Measurements from ENCODE around the gene AKAP13.
"Not testable (repeated sequence)": the region's sequence is repeated elsewhere in the genome, so short reads cannot be mapped to it uniquely, and the experiment has no call there.

Gene AKAP13

GRCh38 chr15:85625166-85625830 is 244.9 kb downstream of the AKAP13 start:
- ATAC-seq (peak; percentile 8), DNase-seq (no peak)

DNA sequence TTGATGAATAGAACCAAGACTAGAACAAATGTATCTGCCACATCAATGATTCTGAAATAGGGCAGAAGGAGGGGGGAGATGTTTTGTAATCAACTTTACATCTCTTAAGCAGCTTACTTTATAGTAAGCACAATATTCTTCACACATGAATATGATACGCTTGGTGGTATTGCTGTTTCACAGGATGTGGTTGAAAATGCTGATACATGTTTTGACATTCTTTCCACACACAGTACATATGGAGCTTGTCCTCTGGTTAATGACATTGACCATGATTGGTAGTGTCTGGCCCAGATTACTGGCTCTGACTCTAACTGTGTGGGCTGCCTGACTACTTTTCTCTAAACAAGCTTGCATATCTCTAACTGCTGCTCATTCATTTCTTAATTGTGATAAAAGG is 245.5 kb downstream of the AKAP13 start:
- DNase-seq, result no peak
- peak; percentile 91 for ATAC-seq

DNA sequence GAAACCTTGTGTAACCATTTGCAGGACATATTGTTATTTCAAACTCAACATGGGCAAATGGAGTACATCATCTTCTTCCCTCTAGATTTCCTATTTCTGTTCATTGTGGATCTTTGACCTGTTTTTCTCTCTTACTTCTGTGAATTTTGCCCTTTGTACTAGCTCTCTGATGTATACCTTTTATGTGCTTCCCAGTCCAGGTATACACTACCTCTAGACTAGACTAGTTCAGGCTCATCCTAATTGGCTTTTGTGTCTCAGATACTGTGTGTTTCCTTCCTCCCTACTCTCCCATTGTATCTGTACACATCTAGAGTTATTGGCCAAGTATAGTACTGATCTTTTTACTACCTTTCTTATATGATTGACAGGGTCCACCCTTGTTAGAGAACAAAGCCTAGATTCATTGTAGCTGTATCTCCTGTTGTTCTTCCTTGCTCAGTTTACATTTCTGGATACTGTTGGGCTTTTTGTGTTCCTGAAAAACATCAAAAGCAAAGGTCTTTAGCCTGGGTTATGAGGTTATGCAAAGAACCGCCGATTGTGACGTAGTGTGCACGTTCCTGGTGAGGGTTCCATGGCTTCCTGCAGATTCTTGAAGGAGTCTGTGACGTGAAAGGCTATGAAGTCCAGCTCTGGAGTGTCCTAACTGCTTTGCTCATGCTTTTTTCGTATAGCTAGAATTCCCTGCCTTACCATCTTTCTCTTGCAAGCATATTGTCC is 247.0 kb downstream of the AKAP13 start:
- ATAC-seq, result no peak
- DNase-seq, result no peak

- DNase-seq, result no peak
- ATAC-seq, result no peak
Measured at GRCh38 chr15:85630311-85630710, 249.9 kb downstream of the AKAP13 start.

GRCh38 chr15:85631018-85631417 is 250.6 kb downstream of the AKAP13 start:
- no peak for ATAC-seq
- no peak for DNase-seq

DNA sequence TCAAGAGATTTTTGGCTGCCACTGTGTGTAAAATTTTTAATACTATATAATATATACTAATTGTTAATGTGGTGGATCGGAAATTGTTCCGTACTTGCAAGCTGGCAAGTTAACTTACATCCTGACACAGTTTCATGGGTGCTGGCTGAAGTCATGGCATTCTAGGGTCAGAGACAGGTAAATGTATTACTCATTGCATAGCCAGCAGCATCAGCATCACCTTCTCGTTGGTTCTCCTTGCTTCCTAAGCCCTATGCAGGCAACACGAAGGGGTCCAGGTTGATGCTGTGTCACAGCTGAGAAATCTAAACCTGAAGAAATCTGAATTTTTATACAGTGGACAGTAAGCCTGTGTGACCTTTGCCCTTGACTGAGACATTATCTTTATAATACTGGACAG is 251.6 kb downstream of the AKAP13 start:
- no peak for DNase-seq
- no peak for ATAC-seq

DNA sequence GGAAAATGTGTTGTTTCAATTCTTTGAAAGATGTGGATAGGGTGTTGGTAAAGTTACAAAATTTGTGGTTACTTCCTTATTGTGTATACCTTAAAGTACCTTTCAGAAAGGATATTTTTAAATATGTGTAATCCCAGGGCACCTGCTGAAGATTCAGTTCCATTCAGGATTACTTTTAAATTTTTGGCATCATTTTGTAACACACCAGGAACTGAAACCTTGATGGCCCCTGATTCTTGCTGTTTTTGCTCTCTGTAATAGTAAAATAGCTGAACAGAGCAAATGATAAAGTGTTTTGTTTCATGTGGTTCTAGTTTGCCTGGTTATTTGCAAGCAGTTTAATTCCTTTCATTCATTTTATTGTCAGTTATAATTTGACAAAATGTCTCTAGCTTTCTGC is 253.5 kb downstream of the AKAP13 start:
- ATAC-seq (no peak), DNase-seq (no peak)

DNA sequence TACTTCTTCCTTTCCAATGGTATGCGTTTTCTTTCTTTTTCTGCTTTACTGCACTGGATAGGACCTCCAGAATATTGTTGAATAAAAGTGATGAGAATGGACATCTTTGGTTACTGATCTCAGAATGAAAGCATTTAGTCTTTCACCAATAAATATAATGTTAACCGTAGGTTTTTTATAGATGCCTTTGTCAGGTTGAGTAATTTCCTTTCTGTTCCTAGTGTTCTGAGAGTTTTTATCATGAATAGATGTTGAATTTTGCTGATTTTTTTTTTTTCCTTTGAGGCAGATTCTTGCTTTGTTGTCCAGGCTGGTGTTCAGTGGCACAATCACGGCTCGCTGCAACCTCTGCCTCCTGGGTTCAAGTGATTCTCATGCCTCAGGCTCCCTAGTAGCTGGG is 255.9 kb downstream of the AKAP13 start:
- DNase-seq (no peak), ATAC-seq (no peak)

DNA sequence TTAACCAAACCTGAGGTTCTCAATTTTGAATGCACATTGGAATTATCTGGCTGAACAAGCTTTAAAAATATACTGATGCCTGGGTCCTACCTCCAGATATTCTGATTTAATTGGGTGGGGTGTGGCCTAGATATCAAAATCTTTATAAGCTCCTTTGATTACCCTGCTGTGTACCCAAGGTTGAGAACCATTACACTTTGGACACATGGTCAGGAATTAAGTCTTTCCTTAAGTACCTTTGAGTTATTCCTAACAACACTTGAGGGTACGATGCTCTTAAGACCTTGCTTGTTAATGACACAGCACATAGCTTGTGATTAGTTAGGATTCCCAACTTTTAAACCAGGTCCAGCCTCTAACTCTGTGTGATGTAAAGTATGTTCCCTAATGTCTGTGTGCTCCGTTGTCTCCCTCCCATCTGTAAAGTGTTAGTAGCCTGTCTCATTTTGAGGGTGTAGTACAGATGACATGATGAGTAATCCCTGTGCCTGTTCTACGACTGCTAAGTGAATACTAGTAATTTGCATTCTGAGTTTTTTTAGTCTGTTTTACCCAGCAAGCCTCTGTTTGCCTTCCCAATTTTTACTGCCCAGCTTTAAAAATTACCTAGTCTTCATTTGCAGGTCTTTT is 259.5 kb downstream of the AKAP13 start:
- DNase-seq (no peak), ATAC-seq (peak; percentile 81)

DNA sequence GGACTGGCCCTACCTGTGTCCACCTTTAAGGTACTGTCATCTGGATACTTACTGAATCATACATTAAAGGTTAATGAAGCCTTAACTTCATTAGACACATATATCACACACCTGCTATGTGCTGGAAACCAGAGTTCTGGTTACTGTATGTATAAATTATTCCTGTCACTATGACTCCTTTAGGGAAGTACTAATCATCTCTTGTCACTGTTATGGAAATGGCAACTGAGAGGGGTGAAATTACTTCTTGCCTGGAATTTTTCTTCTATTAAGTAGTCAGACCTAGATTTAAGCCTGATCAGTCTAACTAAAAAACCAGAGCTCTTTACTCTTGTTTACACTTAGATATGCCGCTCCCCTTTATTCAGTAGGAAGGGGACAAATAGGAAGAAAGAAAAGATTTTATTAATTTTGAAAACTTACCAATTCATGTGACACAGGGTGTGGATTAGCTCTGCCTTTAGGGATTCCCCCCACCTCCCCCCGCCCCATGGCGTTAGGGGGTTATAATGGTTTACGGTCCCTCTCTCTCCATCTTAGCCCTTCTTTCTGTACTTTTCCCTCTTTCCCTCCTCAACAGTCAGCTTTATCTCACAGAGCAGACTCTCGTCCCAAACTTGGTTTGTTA is 261.8 kb downstream of the AKAP13 start:
- DNase-seq (no peak), ATAC-seq (no peak)

GRCh38 chr15:85642693-85643066 is 262.3 kb downstream of the AKAP13 start:
- ATAC-seq (no peak), DNase-seq (no peak)

DNA sequence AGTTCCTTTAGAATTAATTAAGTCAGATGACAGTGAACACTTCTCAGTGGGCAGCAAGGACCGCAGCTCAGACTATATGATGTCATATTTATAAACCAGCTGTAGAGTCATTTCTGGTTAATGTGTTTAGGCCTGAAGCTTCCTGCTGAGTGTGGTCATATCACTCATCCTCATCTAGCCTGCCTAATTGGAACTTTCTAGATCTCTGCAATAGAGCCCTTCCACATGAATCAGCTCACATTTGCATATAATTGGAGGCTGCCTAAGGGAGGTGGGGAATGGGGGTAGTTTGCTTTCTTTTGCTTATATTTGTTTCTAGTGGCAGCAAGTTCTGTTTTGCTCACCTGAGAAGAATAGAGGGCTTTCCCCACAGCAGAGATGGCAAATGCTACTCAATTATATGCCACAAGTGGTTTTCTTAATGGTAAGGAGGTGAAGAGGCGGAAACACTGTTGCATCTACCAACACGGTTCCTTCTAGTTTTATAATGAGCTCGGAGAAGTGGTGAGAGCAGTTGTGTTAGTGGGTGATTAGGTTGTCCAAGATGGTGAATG is 266.2 kb downstream of the AKAP13 start:
- DNase-seq, result peak; percentile 21

DNA sequence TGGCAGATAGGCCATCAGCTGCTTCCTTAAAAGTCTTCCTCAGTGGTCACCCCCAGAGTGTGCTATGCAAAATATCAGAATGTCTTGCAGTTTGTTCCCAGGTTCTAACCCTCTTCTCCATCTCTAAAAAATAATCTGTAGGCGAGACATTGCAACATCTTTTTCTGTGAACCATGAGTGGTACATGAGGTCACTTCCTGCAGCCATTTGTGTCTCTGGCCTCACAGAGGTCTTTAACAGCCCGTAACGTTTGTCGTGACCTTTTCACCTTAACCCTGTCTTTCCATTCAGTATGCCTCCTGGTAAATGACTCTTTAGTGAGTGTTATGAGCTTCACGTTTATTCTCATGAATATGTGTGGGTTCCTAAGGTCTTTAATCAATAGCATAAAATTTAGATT is 269.0 kb downstream of the AKAP13 start:
- DNase-seq, result peak; percentile 32
- ATAC-seq, result peak; percentile 76

More for the DNA sequence above, 266.2 kb downstream of the AKAP13 start:
- peak; percentile 81 for ATAC-seq

DNA sequence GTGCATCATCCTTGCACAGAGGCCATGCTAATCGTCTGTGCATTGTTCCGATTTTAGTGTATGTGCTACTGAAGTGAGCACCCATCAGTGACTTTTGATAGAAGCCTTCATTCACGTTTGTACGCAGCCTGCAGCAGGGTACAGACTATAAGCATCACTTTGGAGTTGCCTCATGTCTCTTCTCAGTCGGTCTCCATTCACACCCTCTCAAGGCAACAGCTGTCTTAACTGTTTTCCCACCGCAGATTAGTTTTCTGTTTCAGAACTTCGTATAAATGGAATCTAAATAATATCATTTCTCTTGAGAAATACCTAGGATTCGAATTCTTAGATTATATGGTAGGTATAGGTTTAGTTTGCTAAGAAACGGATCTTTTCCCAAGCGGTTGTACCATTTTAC is 271.1 kb downstream of the AKAP13 start:
- ATAC-seq, result no peak

DNA sequence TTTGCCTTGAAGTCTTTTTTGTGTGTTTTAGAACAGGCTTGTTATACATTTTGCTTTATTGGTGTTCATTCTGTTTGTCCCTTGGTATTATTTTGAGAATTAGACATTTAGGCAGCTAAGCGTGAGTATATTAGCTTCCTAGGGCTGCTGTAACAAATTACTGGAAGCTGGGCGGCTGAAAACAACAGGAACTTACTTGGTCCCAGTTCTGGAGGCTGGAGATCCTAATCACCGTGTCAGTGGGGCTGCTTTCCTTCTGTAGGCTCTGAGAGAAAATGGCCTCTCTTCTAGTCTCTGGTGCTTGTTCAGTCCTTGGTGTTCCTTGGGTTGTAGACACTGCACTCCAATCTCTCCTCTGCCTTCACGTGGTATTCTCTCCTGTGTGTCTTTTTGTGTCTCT is 272.1 kb downstream of the AKAP13 start:
- no peak for ATAC-seq
- no peak for DNase-seq

More for the DNA sequence above, 271.1 kb downstream of the AKAP13 start:
- no peak for DNase-seq

GRCh38 chr15:85657132-85657531 is 276.7 kb downstream of the AKAP13 start:
- DNase-seq (no peak), ATAC-seq (no peak)

GRCh38 chr15:85658816-85659215 is 278.4 kb downstream of the AKAP13 start:
- no peak for ATAC-seq
- DNase-seq, result no peak

GRCh38 chr15:85661859-85662258 is 281.5 kb downstream of the AKAP13 start:
- no peak for DNase-seq
- ATAC-seq, result no peak

GRCh38 chr15:85665677-85666076 is 285.3 kb downstream of the AKAP13 start:
- not testable (repeated sequence) for ATAC-seq, DNase-seq

DNA sequence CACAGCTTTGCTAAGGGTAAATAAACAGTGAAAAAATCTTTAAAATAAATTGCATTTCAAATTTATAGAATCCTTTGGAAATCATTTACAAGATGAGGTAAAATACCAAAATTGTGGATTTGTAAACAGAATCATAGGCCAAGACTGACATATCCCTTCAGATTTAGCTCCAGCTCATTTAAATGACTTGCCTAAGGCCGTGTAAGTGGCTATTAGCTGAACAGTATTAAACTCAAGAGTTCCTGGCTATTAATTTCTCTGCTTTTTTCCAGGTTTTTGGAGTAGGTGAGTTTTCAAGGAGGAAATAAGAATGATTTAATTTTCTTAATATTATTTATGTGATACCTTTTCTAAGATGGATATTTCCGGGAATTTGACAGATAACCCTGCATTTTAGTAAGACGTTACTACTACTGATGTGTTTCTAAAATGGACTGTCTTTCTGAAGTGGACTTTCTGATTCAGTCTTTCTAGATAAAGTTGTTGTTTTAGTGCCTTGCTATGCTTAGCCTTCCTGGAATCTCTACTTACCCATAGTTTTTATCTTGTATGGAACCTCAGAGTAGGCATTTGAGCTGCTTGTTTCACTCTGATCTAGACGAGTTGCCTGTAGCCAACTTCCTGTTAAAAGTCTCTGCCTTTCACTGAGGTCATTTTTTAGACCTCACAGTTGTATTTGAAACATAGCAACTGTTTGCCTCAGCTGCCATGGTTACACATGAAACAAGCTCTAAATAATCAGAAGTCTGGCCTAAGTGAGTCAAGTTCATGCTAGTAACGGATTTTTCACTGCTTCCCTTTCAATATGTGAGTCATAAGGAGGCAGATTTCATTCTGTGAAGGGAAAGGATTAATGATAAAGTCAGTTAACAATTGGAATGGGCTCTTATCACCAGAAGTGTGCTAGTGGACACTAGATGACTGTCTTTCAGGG is 287.4 kb downstream of the AKAP13 start:
- DNase-seq (peak; percentile 32), ATAC-seq (peak; percentile 97)

DNA sequence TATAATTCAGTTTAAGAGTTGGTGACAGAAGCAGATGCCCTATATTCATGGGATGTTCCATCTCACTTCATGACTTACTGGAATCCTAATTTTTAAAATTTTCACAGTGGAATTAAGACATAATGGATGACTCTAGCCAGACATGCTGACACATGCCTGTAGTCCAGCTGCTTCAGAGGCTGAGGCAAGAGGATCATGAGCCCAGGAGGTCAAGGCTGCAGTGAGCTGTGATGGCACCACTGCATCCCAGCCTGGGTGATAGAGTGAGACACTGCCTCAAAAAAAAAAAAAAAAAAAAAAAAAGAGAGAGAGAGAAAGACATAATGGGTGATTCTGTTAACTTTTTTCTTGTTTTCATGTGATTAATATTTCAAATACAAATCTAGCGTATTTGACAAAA is 290.8 kb downstream of the AKAP13 start:
- DNase-seq (no peak), ATAC-seq (no peak)
